ENCODE results near the gene CNOT2. TPM values are rescaled to one million over a fixed set of nuclear protein-coding genes. Genes with fewer than 3 reads are reported as not detected.

CNOT2 gene
- total RNA-seq, 4 donors from 2014 or later = 115 to 263 (median 157) TPM

GRCh38 chr12:70398002-70398401 is 154.8 kb downstream of the CNOT2 start:
- DNase-seq = no peak
- H3K4me1 ChIP-seq = no peaks in the 10 kb centered on the region
- H3K36me3 ChIP-seq = no peaks in the 10 kb centered on the region
- no peaks in the 10 kb centered on the region for H3K27me3 ChIP-seq
- no peak overlapping the region for H3K27ac ChIP-seq
- no peak for TF ChIP-seq POLR2A (IDR thresholded peaks at IDR 0.05)
- TF ChIP-seq CTCF (IDR thresholded peaks at IDR 0.05) = no peak
- H3K9me3 ChIP-seq = no peaks in the 10 kb centered on the region
- no peak overlapping the region for H3K4me3 ChIP-seq

DNA sequence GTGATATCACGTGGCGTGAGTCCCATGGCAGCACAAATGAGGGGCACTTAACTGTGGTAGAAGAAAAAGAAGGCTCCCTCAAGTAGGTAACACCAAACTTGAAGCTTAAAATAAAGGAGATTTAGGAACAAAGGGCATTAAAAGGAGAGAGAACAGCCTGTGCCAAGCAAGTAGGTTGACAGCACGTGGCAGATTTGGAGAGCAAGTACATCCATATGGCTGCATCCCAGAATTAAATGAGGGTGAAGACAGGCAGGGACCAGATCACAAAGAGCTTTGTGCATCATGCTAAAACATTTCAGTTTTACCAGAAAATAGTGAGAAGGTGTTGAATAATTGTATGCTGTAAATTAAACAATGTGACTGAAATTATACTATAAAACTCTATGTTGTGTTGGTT is 155.6 kb downstream of the CNOT2 start:
- Histone ChIP-seq H3K9me3 (no peaks in the 10 kb centered on the region), H3K27me3 (no peaks in the 10 kb centered on the region), H3K27ac (no peak overlapping the region), H3K36me3 (no peaks in the 10 kb centered on the region), H3K4me3 (no peak overlapping the region), H3K4me1 (no peaks in the 10 kb centered on the region)
- no peak for DNase-seq
- TF ChIP-seq CTCF (IDR thresholded peaks at IDR 0.05) = no peak

- H3K27ac ChIP-seq = no peak overlapping the region
- no peaks in the 10 kb centered on the region for H3K9me3 ChIP-seq
- TF ChIP-seq CTCF (IDR thresholded peaks at IDR 0.05) = no peak
- TF ChIP-seq POLR2A (IDR thresholded peaks at IDR 0.05) = no peak
- H3K4me1 ChIP-seq = no peaks in the 10 kb centered on the region
- no peak for DNase-seq
- H3K4me3 ChIP-seq = no peak overlapping the region
- no peaks in the 10 kb centered on the region for H3K36me3 ChIP-seq
- no peaks in the 10 kb centered on the region for H3K27me3 ChIP-seq
These were observed 156.1 kb downstream of the CNOT2 start for GRCh38 chr12:70399311-70399710.

DNA sequence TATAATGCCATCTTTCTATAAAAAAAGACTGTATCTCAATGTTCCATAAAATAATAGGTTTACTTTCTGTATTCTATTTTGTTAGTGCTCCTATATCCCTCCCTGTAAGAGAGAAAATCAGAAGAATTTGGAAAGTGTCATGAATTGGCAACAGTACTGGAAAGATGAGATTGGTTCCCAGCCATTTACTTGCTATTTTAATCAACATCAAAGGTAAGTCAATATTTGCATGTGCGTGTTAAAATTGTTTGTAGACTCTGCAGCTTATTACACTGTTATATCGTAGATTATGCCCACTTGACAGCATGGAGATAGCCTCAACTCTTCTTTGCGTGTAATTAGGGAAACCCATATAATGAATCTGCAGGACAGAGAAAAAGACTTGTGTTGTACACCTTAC is 156.9 kb downstream of the CNOT2 start:
- no peak for DNase-seq

GRCh38 chr12:70402597-70402996 is 159.4 kb downstream of the CNOT2 start:
- DNase-seq = no peak
- Histone ChIP-seq H3K27me3 (no peaks in the 10 kb centered on the region), H3K4me1 (no peaks in the 10 kb centered on the region), H3K4me3 (no peak overlapping the region), H3K9me3 (no peaks in the 10 kb centered on the region), H3K36me3 (no peaks in the 10 kb centered on the region), H3K27ac (no peak overlapping the region)
- peak in 1 of 6 experiments; percentile 3 for TF ChIP-seq CTCF (IDR thresholded peaks at IDR 0.05)
- no peak for TF ChIP-seq POLR2A (IDR thresholded peaks at IDR 0.05)

More for the DNA sequence above, 156.9 kb downstream of the CNOT2 start:
- no peaks in the 10 kb centered on the region for H3K4me1 ChIP-seq
- H3K36me3 ChIP-seq = no peaks in the 10 kb centered on the region
- no peaks in the 10 kb centered on the region for H3K27me3 ChIP-seq
- no peak overlapping the region for H3K4me3 ChIP-seq
- TF ChIP-seq CTCF (IDR thresholded peaks at IDR 0.05) = no peak
- no peak overlapping the region for H3K27ac ChIP-seq
- no peaks in the 10 kb centered on the region for H3K9me3 ChIP-seq

GRCh38 chr12:70403826-70404225 is 160.6 kb downstream of the CNOT2 start:
- DNase-seq = no peak
- Histone ChIP-seq H3K4me3 (no peak overlapping the region), H3K27ac (no peak overlapping the region), H3K27me3 (no peaks in the 10 kb centered on the region), H3K9me3 (no peaks in the 10 kb centered on the region), H3K36me3 (no peaks in the 10 kb centered on the region), H3K4me1 (no peaks in the 10 kb centered on the region)
- TF ChIP-seq POLR2A (IDR thresholded peaks at IDR 0.05) (no peak), CTCF (IDR thresholded peaks at IDR 0.05) (no peak)

All from Peyer's patch (tissue), 4 donors.